ENCODE results near the gene MUC21.

GRCh38 chr6:31007694-31008093, 24.2 kb downstream of the MUC21 start:
- TF ChIP-seq, protein P1, sequence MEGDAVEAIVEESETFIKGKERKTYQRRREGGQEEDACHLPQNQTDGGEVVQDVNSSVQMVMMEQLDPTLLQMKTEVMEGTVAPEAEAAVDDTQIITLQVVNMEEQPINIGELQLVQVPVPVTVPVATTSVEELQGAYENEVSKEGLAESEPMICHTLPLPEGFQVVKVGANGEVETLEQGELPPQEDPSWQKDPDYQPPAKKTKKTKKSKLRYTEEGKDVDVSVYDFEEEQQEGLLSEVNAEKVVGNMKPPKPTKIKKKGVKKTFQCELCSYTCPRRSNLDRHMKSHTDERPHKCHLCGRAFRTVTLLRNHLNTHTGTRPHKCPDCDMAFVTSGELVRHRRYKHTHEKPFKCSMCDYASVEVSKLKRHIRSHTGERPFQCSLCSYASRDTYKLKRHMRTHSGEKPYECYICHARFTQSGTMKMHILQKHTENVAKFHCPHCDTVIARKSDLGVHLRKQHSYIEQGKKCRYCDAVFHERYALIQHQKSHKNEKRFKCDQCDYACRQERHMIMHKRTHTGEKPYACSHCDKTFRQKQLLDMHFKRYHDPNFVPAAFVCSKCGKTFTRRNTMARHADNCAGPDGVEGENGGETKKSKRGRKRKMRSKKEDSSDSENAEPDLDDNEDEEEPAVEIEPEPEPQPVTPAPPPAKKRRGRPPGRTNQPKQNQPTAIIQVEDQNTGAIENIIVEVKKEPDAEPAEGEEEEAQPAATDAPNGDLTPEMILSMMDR (IDR thresholded peaks at IDR 0.05), result no peak
- no peak for TF ChIP-seq POLR2A (IDR thresholded peaks at IDR 0.05)
